GM06990 (cell line): ENCODE measurements around the gene SLC49A4.

Source experiments
- DNase-seq: peaks from one replicate; pipeline ENCODE4 v3.0.0-alpha.2; 2011; ENCODE audit not compliant: insufficient read length; ENCODE audit errors: extremely low read depth
- H3K27me3 ChIP-seq: replicated peaks from 2 replicates; pipeline ENCODE4 v1.6.0; 2011; ENCODE audit warnings: low read length; ENCODE audit not compliant: control insufficient read depth, insufficient read depth
- H3K36me3 ChIP-seq: 2 replicates; pipeline ENCODE4 v1.5.1; 2011; ENCODE audit warnings: low read length; ENCODE audit not compliant: control insufficient read depth, insufficient read depth
- H3K4me3 ChIP-seq: replicated peaks from 2 replicates; pipeline ENCODE4 v1.5.1; 2011; ENCODE audit warnings: low read depth, mild to moderate bottlenecking, control low read depth, low read length
- CTCF ChIP-seq: IDR thresholded peaks from 2 replicates; pipeline ENCODE4 v1.5.1; 2011; ENCODE audit warnings: low read length, control low read depth, mild to moderate bottlenecking, inconsistent platforms; ENCODE audit not compliant: insufficient read depth, poor library complexity, severe bottlenecking

The SLC49A4 gene

DNA sequence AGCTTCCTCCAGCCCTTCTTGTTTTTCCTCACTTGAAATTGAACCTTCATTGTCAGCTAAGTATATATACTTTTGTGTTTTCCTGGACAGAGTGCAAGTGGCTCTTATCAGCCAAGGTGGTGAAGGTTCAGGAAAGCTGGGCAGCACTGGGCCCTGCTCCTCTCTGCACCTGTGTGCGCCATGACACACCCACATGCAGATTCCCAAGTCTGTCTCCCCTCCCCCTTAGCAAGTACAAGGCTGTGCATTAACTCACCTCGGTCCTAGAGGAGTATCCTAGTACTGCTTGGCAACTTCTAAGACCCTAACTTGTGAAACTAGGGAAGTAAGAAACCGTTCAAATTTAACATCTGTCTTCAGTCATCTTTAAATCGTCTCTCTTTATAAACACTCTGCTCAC, 85.8 kb downstream of the SLC49A4 start:
- no peak for TF ChIP-seq CTCF
- Histone ChIP-seq H3K36me3 (no peaks in the 10 kb centered on the region), H3K27me3 (no peaks in the 10 kb centered on the region), H3K4me3 (no peak overlapping the region)
- DNase-seq: no peak

- H3K27me3 ChIP-seq: no peaks in the 10 kb centered on the region
- DNase-seq: no peak
- no peak overlapping the region for H3K4me3 ChIP-seq
- no peaks in the 10 kb centered on the region for H3K36me3 ChIP-seq
- TF ChIP-seq CTCF: no peak
These were observed 87.6 kb downstream of the SLC49A4 start for GRCh38 chr3:122882361-122882947.

- no peaks in the 10 kb centered on the region for H3K27me3 ChIP-seq
- no peak for TF ChIP-seq CTCF
- H3K4me3 ChIP-seq: no peak overlapping the region
- H3K36me3 ChIP-seq: no peaks in the 10 kb centered on the region
- no peak for DNase-seq
These were observed 91.4 kb downstream of the SLC49A4 start for GRCh38 chr3:122886251-122886650.

DNA sequence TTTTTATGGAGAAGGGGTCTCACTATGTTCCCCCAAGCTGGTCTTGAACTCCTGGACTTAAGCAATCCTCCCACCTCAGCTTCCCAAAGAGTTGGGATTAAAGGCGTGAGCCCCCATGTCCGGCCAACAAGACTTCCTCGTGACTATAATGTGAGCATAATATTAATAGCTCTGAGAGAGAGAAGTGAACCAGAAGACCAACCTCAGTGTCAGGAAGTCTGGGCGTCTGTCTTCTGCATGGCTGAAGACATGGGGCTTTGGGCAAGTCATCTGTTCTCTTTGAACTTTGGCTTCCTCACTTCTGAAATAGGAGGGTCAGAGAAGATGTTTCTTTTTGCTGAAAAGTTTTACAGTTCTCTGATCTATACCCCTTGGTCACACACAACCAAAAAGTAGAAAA, 92.1 kb downstream of the SLC49A4 start:
- no peak overlapping the region for H3K4me3 ChIP-seq
- H3K27me3 ChIP-seq: no peaks in the 10 kb centered on the region
- DNase-seq: no peak
- no peaks in the 10 kb centered on the region for H3K36me3 ChIP-seq
- TF ChIP-seq CTCF: no peak

- Histone ChIP-seq H3K36me3 (no peaks in the 10 kb centered on the region), H3K4me3 (no peak overlapping the region), H3K27me3 (no peaks in the 10 kb centered on the region)
- TF ChIP-seq CTCF: no peak
- peak; percentile 32 for DNase-seq
These were observed 95.3 kb downstream of the SLC49A4 start for GRCh38 chr3:122890077-122890719.
